B cell (primary cell): ENCODE results near the gene NPHP4. TPM values are rescaled to one million over a fixed set of nuclear protein-coding genes. Genes with fewer than 3 reads are reported as not detected.

Experiments
- ATAC-seq: fragments of 200-7000 bp; cut with Tn5 transposase; one replicate; pipeline ENCODE4 v1.10.0; 2021; ENCODE audit warnings: low read depth, mild to moderate bottlenecking, moderate number of reproducible peaks, moderate library complexity
- CTCF ChIA-PET: fragments of 350-600 bp; sonication (Branson Sonifier 250); formaldehyde crosslinking; loops from one replicate; lab custom pipeline; 2021; ENCODE audit warnings: antibody characterized with exemption, inconsistent platforms; lab: Charles Lee
- POLR2A ChIA-PET: fragments of 350-600 bp; sonication (Branson Sonifier 250); formaldehyde crosslinking; loops from one replicate; lab custom pipeline; 2021; ENCODE audit warnings: antibody characterized with exemption; lab: Charles Lee
- DNase-seq: peaks from one replicate; pipeline ENCODE4 v3.0.0; 2013
- H2AFZ ChIP-seq: 2 replicates; pipeline ENCODE4 v1.6.1; 2012; ENCODE audit warnings: mild to moderate bottlenecking, low read depth, low read length; ENCODE audit not compliant: insufficient read depth, poor library complexity, severe bottlenecking
- H3K27ac ChIP-seq, 2 donors: 1 replicate in 1 of 2; 2 replicates in 1 of 2; pipeline ENCODE4 v1.5.1; 2012 to 2013; ENCODE audit warnings: low read length in 2 of 2, mild to moderate bottlenecking in 2 of 2, moderate library complexity in 1 of 2
- H3K27me3 ChIP-seq, 4 experiments: fragments of 200-600 bp in 1 of 4; sonication (generic) in 1 of 4; replicated peaks in 1 of 4; 1 replicate in 2 of 4; 2 replicates in 2 of 4; pipeline versions ENCODE4 v1.6.1 to v1.7.0; 2013 to 2016; ENCODE audit warnings: low read length in 3 of 4, mild to moderate bottlenecking in 2 of 4, mixed read lengths in 1 of 4, moderate library complexity in 1 of 4; ENCODE audit not compliant: insufficient read depth in 4 of 4, control insufficient read depth in 3 of 4; ENCODE audit errors: control extremely low read depth in 1 of 4
- H3K36me3 ChIP-seq, 2 experiments: replicated peaks in 1 of 2; 1 replicate in 1 of 2; 2 replicates in 1 of 2; pipeline versions ENCODE4 v1.6.1 to v1.7.1; 2013; ENCODE audit warnings: low read length in 1 of 2; ENCODE audit not compliant: insufficient read depth in 2 of 2, control insufficient read depth in 1 of 2; ENCODE audit errors: control extremely low read depth in 1 of 2, extremely low read depth in 1 of 2
- H3K4me1 ChIP-seq, 2 donors: fragments of 200-600 bp in 1 of 2; sonication (generic) in 1 of 2; 1 replicate in 1 of 2; 2 replicates in 1 of 2; pipeline versions ENCODE4 v1.5.1 to v1.6.1; 2013 to 2017; ENCODE audit warnings: low read length in 2 of 2; ENCODE audit not compliant: control insufficient read depth in 2 of 2, insufficient read depth in 2 of 2
- H3K4me2 ChIP-seq: replicated peaks from 2 replicates; pipeline ENCODE3; 2012; ENCODE audit warnings: mild to moderate bottlenecking, low read depth, low read length; ENCODE audit not compliant: poor library complexity, severe bottlenecking
- H3K4me3 ChIP-seq, 5 experiments: fragments of 200-600 bp in 1 of 5; sonication (generic) in 1 of 5; 1 replicate in 3 of 5; 2 replicates in 2 of 5; pipeline versions ENCODE4 v1.5.1 to v1.7.0; 2011 to 2016; ENCODE audit warnings: low read length in 4 of 5, mild to moderate bottlenecking in 4 of 5, low read depth in 2 of 5, control low read depth in 1 of 5, moderate library complexity in 1 of 5; ENCODE audit not compliant: insufficient read depth in 1 of 5; ENCODE audit errors: control extremely low read depth in 1 of 5, extremely low read depth in 1 of 5
- H3K79me2 ChIP-seq: fragments of 200-600 bp; sonication (generic); one replicate; pipeline ENCODE4 v1.6.0; 2016; ENCODE audit warnings: low read length; ENCODE audit not compliant: control insufficient read depth, insufficient read depth
- H3K9ac ChIP-seq: fragments of 200-600 bp; sonication (generic); 2 replicates; pipeline ENCODE4 v1.6.1; 2017; ENCODE audit warnings: mild to moderate bottlenecking, low read length, moderate library complexity
- H3K9me3 ChIP-seq, 3 donors: one replicate each; pipeline versions ENCODE4 v1.6.1 to v1.7.1; 2013; ENCODE audit warnings: low read length in 2 of 3; ENCODE audit not compliant: control insufficient read depth in 2 of 3, insufficient read depth in 1 of 3; ENCODE audit errors: control extremely low read depth in 1 of 3
- H4K20me1 ChIP-seq: 2 replicates; pipeline ENCODE4 v1.6.0; 2012; ENCODE audit warnings: mild to moderate bottlenecking, low read length; ENCODE audit not compliant: insufficient read depth, control insufficient read depth, poor library complexity, severe bottlenecking
- H3K27ac Mint-ChIP-seq: one replicate; pipeline ENCODE4 v1.8.0; 2021; ENCODE audit warnings: mixed read lengths
- H3K27me3 Mint-ChIP-seq: one replicate; pipeline ENCODE4 v1.8.0; 2021; ENCODE audit warnings: mixed read lengths
- H3K4me1 Mint-ChIP-seq: one replicate; pipeline ENCODE4 v1.8.0; 2021; ENCODE audit warnings: mixed read lengths
- H3K4me3 Mint-ChIP-seq: one replicate; pipeline ENCODE4 v1.8.0; 2021; ENCODE audit warnings: mixed read lengths
- H3K9me3 Mint-ChIP-seq: one replicate; pipeline ENCODE4 v1.8.0; 2022; ENCODE audit warnings: mixed read lengths; ENCODE audit not compliant: insufficient read depth
- EZH2 ChIP-seq: IDR thresholded peaks from 2 replicates; pipeline ENCODE4 v1.6.1; 2012; ENCODE audit warnings: borderline replicate concordance, low read depth, mild to moderate bottlenecking, moderate library complexity, low read length; ENCODE audit not compliant: insufficient read depth, poor library complexity, severe bottlenecking
- WGBS: methylation state at CpG from one replicate; pipeline ENCODE4 v1.1.5; 2013; ENCODE audit warnings: missing lambda C conversion rate; ENCODE audit not compliant: insufficient coverage; 5-methylcytosine and 5-hydroxymethylcytosine counted together
- intact Hi-C: fragments of 100-400 bp; cut with micrococcal nuclease; formaldehyde crosslinking; loops from one replicate; pipeline ENCODE4 v1.10.0; 2022
- polyA plus RNA-seq: library from polyadenylated mRNA; depleted of rRNA; stranded (reverse); fragments of >200 nt; gene quantifications from 2 replicates; pipeline ENCODE4 v1.2.3, GENCODE V29; 2012
- total RNA-seq, 2 donors: library from RNA; stranded (reverse); fragments of 120-200 nt in 1 of 2; gene quantifications; 1 replicate in 1 of 2; 2 replicates in 1 of 2; pipeline versions ENCODE4 v1.2.3 to v1.2.4, GENCODE V29; 2013 to 2022
- TF ChIP-seq, protein P1 (sequence below): fragments of 200-600 bp; IDR thresholded peaks from one replicate; pipeline ENCODE4 v1.8.0; 2022; ENCODE audit warnings: antibody characterized with exemption, mild to moderate bottlenecking

NPHP4 gene
- total and polyA plus RNA-seq, 2 donors (not counting 1 experiment from before 2014, with no cell fraction given) = 6.5 to 14.8 TPM

DNA sequence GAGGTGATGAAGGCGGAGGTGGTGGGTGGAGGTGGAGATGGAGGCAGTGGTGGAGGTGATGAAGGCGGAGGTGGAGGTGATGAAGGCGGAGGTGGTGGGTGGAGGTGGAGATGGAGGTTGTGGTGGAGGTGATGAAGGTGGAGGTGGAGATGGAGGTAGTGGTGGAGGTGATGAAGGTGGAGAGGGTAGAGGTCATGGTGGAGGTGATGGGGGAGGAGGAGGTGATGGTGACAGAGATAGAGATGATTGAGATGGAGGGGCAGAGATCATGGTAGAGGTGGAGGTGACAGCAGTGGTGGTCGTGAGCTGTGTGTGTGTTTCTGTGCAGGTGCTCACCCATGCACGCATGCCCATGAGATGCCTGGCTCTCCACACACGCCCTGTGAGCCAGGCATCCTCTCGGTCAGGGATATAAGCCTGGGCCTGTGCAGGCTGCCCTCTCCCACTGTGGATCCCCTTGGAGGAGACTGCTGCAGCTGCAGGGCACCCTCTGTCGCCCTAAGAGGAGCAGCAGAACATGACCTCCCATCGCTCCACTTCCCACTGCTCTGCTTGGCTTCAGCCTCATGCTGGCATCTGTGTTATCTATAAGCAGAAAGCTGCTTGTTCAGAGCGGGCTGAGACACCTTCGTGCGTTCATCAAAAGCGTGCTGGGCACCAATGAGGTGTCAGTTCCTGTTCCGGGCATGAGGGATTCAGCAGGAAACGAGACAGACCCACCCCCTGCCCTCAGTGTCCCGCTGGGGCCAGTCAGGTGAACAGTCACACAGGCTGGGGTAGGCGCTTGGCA lies 20.5 kb upstream of the NPHP4 start:
- no peak for TF ChIP-seq EZH2
- TF ChIP-seq, protein P1, sequence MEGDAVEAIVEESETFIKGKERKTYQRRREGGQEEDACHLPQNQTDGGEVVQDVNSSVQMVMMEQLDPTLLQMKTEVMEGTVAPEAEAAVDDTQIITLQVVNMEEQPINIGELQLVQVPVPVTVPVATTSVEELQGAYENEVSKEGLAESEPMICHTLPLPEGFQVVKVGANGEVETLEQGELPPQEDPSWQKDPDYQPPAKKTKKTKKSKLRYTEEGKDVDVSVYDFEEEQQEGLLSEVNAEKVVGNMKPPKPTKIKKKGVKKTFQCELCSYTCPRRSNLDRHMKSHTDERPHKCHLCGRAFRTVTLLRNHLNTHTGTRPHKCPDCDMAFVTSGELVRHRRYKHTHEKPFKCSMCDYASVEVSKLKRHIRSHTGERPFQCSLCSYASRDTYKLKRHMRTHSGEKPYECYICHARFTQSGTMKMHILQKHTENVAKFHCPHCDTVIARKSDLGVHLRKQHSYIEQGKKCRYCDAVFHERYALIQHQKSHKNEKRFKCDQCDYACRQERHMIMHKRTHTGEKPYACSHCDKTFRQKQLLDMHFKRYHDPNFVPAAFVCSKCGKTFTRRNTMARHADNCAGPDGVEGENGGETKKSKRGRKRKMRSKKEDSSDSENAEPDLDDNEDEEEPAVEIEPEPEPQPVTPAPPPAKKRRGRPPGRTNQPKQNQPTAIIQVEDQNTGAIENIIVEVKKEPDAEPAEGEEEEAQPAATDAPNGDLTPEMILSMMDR = no peak
- no peaks in the 10 kb centered on the region for H3K9me3 ChIP-seq
- Mint-ChIP-seq H3K27ac (peak overlapping the region; percentile 37), H3K9me3 (no peaks in the 10 kb centered on the region), H3K4me1 (peaks cover 22% of the 10 kb centered on the region), H3K27me3 (no peaks in the 10 kb centered on the region), H3K4me3 (no peak overlapping the region)
- no peak overlapping the region for H3K9ac ChIP-seq
- WGBS = 50% methylated on average over 16 of the region's 17 CpGs
- peak; percentile 65 for ATAC-seq
- peaks cover 0 to 4% of the 10 kb centered on the region in 2 experiments for H3K36me3 ChIP-seq
- H3K4me3 ChIP-seq = no peak overlapping the region
- DNase-seq = no peak
- H4K20me1 ChIP-seq = peaks cover 16% of the 10 kb centered on the region
- H3K4me1 ChIP-seq = peaks cover 6 to 7% of the 10 kb centered on the region in 2 donors
- no peak overlapping the region for H3K4me2 ChIP-seq
- ChIA-PET POLR2A (interaction anchor here (1.9 kb wide), 1 partner anchor 13 kb away, joined by 4 read pairs; no protein-coding TSS in a partner anchor), CTCF (no interaction called here)
- H2AFZ ChIP-seq = no peak overlapping the region
- H3K79me2 ChIP-seq = no peaks in the 10 kb centered on the region
- no peaks in the 10 kb centered on the region for H3K27me3 ChIP-seq
- no peak overlapping the region for H3K27ac ChIP-seq
- intact Hi-C loops = no loop called here

DNA sequence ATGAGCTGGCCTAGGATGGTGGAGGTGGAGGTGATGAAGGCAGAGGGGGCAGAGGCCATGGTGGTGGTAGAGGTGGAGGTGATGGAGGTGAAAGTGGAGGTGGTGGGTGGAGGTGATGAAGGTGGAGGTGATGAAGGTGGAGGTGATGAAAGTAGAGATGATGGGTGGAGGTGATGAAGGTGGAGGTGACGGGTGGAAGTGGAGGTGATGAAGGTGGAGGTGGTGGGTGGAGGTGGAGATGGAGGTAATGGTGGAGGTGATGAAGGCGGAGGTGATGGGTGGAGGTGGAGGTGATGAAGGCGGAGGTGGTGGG lies 19.7 kb upstream of the NPHP4 start:
- DNase-seq = no peak
- Mint-ChIP-seq H3K9me3 (no peaks in the 10 kb centered on the region), H3K4me3 (no peak overlapping the region), H3K4me1 (peaks cover 28% of the 10 kb centered on the region), H3K27me3 (no peaks in the 10 kb centered on the region), H3K27ac (no peak overlapping the region)
- 100% methylated on average over 1 of the region's 3 CpGs for WGBS
- intact Hi-C loops = no loop called here
- Histone ChIP-seq H3K9ac (no peak overlapping the region), H3K4me2 (no peak overlapping the region), H3K27ac (no peak overlapping the region), H3K27me3 (no peaks in the 10 kb centered on the region), H3K4me1 (peaks cover 6 to 7% of the 10 kb centered on the region in 2 donors), H4K20me1 (peaks cover 16% of the 10 kb centered on the region), H3K79me2 (no peaks in the 10 kb centered on the region), H3K4me3 (no peak overlapping the region), H2AFZ (no peak overlapping the region), H3K36me3 (peaks cover 0 to 4% of the 10 kb centered on the region in 2 experiments), H3K9me3 (no peaks in the 10 kb centered on the region)
- CTCF ChIA-PET = no interaction called here
- ATAC-seq = no peak
- POLR2A ChIA-PET = interaction anchor here (1.9 kb wide), 1 partner anchor 14 kb away, joined by 4 read pairs; no protein-coding TSS in a partner anchor
- TF ChIP-seq, protein P1 = no peak
- TF ChIP-seq EZH2 = no peak
